Left lung (tissue), 10 donors: ENCODE measurements around the gene ARMS2. TPM values are rescaled to one million over a fixed set of nuclear protein-coding genes. Genes with fewer than 3 reads are reported as not detected.

Experiments
- ATAC-seq: fragments of 200-7000 bp; cut with Tn5 transposase; one replicate; pipeline ENCODE4 v1.9.1; 2020; ENCODE audit warnings: moderate library complexity
- DNase-seq, 4 donors: peaks; one replicate each; pipeline ENCODE4 v3.0.0-alpha.2; 2013 to 2020
- H3K27ac ChIP-seq, 2 donors: fragments of 200-600 bp; sonication (generic) in 1 of 2; one replicate each; pipeline versions ENCODE4 v1.5.0 to v1.8.0; 2020 to 2021
- H3K27me3 ChIP-seq, 2 donors: fragments of 200-600 bp; sonication (generic) in 1 of 2; one replicate each; pipeline versions ENCODE4 v1.5.0 to v1.8.0; 2020 to 2021
- H3K36me3 ChIP-seq, 2 donors: fragments of 200-600 bp; sonication (generic) in 1 of 2; one replicate each; pipeline versions ENCODE4 v1.5.0 to v1.8.0; 2020 to 2021
- H3K4me1 ChIP-seq, 2 donors: fragments of 200-600 bp; one replicate each; pipeline ENCODE4 v1.8.0; 2021
- H3K4me3 ChIP-seq, 2 donors: fragments of 200-600 bp; sonication (generic) in 1 of 2; one replicate each; pipeline versions ENCODE4 v1.5.0 to v1.8.0; 2020 to 2021; ENCODE audit warnings: mild to moderate bottlenecking in 1 of 2
- H3K9me3 ChIP-seq, 2 donors: fragments of 200-600 bp; sonication (generic) in 1 of 2; one replicate each; pipeline versions ENCODE4 v1.5.0 to v1.8.0; 2020 to 2021
- CTCF ChIP-seq, 2 donors: fragments of 200-600 bp; sonication (generic) in 1 of 2; IDR thresholded peaks; one replicate each; pipeline versions ENCODE4 v1.5.0 to v1.8.0; 2021; ENCODE audit warnings: antibody characterized with exemption in 2 of 2
- intact Hi-C, 2 donors: fragments of 100-400 bp; cut with DNase I; formaldehyde crosslinking; loops; one replicate each; pipeline versions ENCODE4 v1.11.2 to v1.14.2; 2022
- polyA plus RNA-seq, 6 donors: library from polyadenylated mRNA; unstranded; fragments of 120-200 nt; gene quantifications; one replicate each; pipeline ENCODE4 v1.2.1, GENCODE V29; 2013; ENCODE audit not compliant: insufficient read length in 6 of 6
- total RNA-seq, 2 donors: library from RNA; stranded (reverse); fragmentation: NEBNext Ultra II Directional; extraction: Animal tissue kit (Norgen Biotek cat#: 25700); gene quantifications; one replicate each; pipeline ENCODE4 v1.2.1, GENCODE V29; 2021
- donor health status: DM: no; HTN: yes; CAD: no.
- donor health status: DM: no; HTN: no; CAD: no.

The ARMS2 gene
- total and polyA plus RNA-seq, 8 donors = 0.24 TPM; not detected in 7

GRCh38 chr10:122469848-122470247, 15.4 kb downstream of the ARMS2 start:
- no peak overlapping the region for H3K27ac ChIP-seq
- TF ChIP-seq CTCF (IDR thresholded peaks at IDR 0.05) = no peak

GRCh38 chr10:122471531-122472177, 17.2 kb downstream of the ARMS2 start:
- no peak for TF ChIP-seq CTCF (IDR thresholded peaks at IDR 0.05)
- Histone ChIP-seq H3K4me1 (peaks cover 6 to 20% of the 10 kb centered on the region in 2 donors), H3K9me3 (no peaks in the 10 kb centered on the region)

More at GRCh38 chr10:122469848-122470247, 15.4 kb downstream of the ARMS2 start:
- no peak for DNase-seq
- intact Hi-C loops = no loop called here
- H3K36me3 ChIP-seq = no peaks in the 10 kb centered on the region
- H3K27me3 ChIP-seq = peaks cover 0 to 4% of the 10 kb centered on the region in 2 donors
- no peaks in the 10 kb centered on the region for H3K9me3 ChIP-seq
- no peak overlapping the region for H3K4me3 ChIP-seq
- peaks cover 0 to 20% of the 10 kb centered on the region in 2 donors for H3K4me1 ChIP-seq
- no peak for ATAC-seq

GRCh38 chr10:122473116-122473515, 18.7 kb downstream of the ARMS2 start:
- Histone ChIP-seq H3K27ac (no peak overlapping the region), H3K4me3 (no peak overlapping the region), H3K27me3 (peaks cover 0 to 4% of the 10 kb centered on the region in 2 donors), H3K4me1 (peaks cover 6 to 20% of the 10 kb centered on the region in 2 donors), H3K36me3 (no peaks in the 10 kb centered on the region), H3K9me3 (no peaks in the 10 kb centered on the region)
- ATAC-seq = no peak
- intact Hi-C loops = no loop called here
- TF ChIP-seq CTCF (IDR thresholded peaks at IDR 0.05) = no peak
- peak in 1 of 4 donors; percentile 16 for DNase-seq

More at GRCh38 chr10:122471531-122472177, 17.2 kb downstream of the ARMS2 start:
- Histone ChIP-seq H3K36me3 (no peaks in the 10 kb centered on the region), H3K4me3 (no peak overlapping the region), H3K27ac (no peak overlapping the region), H3K27me3 (peaks cover 0 to 4% of the 10 kb centered on the region in 2 donors)
- DNase-seq (peak in 1 of 4 donors; percentile 9), ATAC-seq (no peak)
- intact Hi-C loops = no loop called here

- ATAC-seq (peak; percentile 39), DNase-seq (peak in 2 of 4 donors; percentile 31 to 59)
- Histone ChIP-seq H3K4me1 (peaks cover 6 to 12% of the 10 kb centered on the region in 2 donors), H3K4me3 (no peak overlapping the region), H3K9me3 (no peaks in the 10 kb centered on the region), H3K27ac (peak overlapping the region in 1 of 2 donors; percentile 1), H3K27me3 (peaks cover 0 to 4% of the 10 kb centered on the region in 2 donors), H3K36me3 (no peaks in the 10 kb centered on the region)
- TF ChIP-seq CTCF (IDR thresholded peaks at IDR 0.05) = no peak
- intact Hi-C loops = no loop called here
Observed at GRCh38 chr10:122474131-122474818, 19.8 kb downstream of the ARMS2 start.

- H3K27me3 ChIP-seq = peaks cover 0 to 4% of the 10 kb centered on the region in 2 donors
- peak overlapping the region in 1 of 2 donors; percentile 1 for H3K27ac ChIP-seq
- H3K36me3 ChIP-seq = no peaks in the 10 kb centered on the region
- no peak overlapping the region for H3K4me3 ChIP-seq
- peaks cover 6% of the 10 kb centered on the region in 2 donors for H3K4me1 ChIP-seq
- peak; percentile 63 for ATAC-seq
- intact Hi-C loops = no loop called here
- no peak for TF ChIP-seq CTCF (IDR thresholded peaks at IDR 0.05)
- H3K9me3 ChIP-seq = no peaks in the 10 kb centered on the region
- peak in 2 of 4 donors; percentile 43 to 65 for DNase-seq
Observed at GRCh38 chr10:122475100-122475499, 20.6 kb downstream of the ARMS2 start.
